ENCODE data around the gene SULT1B1.
"Not testable (repeated sequence)": the region's sequence is repeated elsewhere in the genome, so short reads cannot be mapped to it uniquely, and the experiment has no call there.

Gene SULT1B1

DNA sequence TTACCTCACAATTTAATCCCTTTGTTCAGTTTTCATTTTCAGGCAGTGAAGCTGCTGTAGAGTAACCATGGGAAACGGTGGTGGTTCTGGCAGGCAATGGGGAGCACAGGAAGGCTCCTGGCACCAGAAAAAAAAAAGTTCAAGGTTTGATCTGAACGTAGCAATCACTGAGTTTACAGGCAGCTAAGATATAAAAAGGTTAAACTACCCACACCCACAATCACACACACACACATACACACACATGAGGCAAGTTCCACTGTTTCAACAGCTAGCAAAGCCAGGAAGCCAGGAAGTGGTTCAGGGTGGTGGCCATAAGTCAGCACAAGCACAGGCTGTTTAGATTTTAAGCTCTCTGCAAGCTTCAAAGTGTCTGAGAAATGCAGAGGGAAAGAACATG, at the start of gene SULT1B1:
SULT1B1 (minus strand) TSS at position 166 of the 400 bp plus-strand sequence. CDS start 5,403 bp downstream, outside the sequence.
- no peak for DNase-seq (ENCODE audit: low spot score)

- peak; percentile 34 for DNase-seq (ENCODE audit: low spot score)
Observed at GRCh38 chr4:69800599-69800998, 40.2 kb upstream of the SULT1B1 start.

GRCh38 chr4:69799337-69799736, 38.9 kb upstream of the SULT1B1 start:
- DNase-seq (ENCODE audit: low spot score) = no peak

DNA sequence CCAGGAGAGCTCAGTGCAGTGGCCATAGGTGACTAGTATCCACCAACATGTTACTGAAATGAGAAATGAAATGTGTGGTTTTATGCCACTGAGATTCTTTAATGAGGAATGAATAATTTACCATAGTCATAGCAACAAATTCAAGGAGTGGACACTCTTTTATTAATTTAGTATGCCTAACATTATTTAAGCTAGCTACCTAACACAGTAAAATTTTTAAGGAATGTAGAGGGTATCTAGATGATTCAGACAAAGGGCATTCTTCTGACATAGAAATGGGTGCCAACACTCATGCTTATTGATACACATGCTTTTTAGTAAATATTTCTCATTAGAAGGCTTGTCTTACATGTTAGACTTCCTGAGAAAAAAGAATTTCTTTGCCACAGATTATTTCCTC, 33.3 kb upstream of the SULT1B1 start:
- DNase-seq (ENCODE audit: low spot score) = no peak

DNA sequence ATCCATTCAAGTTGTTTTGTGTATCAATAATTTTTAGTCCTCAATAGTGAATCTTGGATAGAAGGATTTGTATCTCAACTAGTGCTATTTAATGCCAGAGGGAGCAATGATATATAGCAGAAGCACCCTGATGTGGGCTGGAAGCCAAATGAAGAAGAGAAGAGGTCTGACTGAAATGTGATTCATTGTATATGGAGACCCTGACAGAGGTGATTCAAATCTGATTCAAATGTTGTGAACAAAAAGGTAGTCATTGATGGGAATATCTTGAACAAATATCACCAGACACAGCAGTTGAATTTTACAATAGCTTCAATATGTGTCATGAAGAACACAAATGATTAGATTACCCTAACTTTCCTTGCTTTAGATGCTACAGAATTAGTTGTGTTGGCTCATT, 27.5 kb upstream of the SULT1B1 start:
- DNase-seq (ENCODE audit: low spot score) = no peak

DNA sequence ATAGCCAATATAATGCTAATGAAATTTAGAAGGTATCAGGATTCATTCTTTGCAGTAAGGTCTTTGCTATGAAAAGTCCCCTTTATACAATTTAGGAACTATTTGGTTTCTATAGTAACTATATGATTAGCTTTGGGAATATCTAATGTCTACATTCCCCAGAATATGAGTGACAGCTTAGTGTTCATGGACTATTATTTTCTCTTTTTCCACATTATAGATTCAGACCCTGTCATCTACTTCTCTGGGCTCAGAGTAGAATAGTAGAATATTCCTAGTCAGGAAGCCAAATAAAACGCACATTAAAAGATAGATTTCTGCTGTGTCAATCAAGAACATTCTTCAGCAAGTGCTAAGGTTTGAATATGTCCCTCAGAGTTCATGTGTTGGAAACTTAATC, 26.1 kb upstream of the SULT1B1 start:
- DNase-seq (ENCODE audit: low spot score) = no peak

DNA sequence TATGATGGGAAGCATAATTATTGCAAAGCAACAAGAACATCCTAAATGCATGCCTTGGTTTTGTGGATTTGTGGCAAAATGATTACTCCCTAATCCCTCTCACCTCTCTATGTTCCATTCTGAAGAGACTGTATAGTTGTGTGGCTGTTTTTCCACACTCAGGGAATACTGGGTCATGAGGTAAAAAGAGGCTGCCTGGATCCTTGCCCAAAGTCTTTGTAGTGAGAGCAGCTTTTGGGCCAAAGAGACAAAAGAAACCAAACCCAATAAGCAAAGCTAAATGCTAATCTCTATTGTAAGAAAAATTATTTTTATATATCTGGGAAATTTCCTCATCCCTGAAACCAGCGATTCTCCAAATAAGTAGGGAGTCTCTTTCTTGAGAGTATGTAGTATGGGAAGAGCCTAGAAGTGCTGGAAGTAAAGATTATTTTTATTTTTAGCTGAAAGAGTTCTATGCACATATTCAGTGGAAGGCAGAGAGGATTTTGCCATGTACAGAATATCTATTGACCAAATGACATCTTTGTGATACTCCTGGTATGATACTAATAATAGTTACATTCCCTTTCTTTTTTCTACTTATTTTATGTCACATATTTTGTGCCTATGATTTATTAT, 24.9 kb upstream of the SULT1B1 start:
- no peak for DNase-seq (ENCODE audit: low spot score)

GRCh38 chr4:69782651-69783310, 22.4 kb upstream of the SULT1B1 start:
- no peak for DNase-seq (ENCODE audit: low spot score)

DNA sequence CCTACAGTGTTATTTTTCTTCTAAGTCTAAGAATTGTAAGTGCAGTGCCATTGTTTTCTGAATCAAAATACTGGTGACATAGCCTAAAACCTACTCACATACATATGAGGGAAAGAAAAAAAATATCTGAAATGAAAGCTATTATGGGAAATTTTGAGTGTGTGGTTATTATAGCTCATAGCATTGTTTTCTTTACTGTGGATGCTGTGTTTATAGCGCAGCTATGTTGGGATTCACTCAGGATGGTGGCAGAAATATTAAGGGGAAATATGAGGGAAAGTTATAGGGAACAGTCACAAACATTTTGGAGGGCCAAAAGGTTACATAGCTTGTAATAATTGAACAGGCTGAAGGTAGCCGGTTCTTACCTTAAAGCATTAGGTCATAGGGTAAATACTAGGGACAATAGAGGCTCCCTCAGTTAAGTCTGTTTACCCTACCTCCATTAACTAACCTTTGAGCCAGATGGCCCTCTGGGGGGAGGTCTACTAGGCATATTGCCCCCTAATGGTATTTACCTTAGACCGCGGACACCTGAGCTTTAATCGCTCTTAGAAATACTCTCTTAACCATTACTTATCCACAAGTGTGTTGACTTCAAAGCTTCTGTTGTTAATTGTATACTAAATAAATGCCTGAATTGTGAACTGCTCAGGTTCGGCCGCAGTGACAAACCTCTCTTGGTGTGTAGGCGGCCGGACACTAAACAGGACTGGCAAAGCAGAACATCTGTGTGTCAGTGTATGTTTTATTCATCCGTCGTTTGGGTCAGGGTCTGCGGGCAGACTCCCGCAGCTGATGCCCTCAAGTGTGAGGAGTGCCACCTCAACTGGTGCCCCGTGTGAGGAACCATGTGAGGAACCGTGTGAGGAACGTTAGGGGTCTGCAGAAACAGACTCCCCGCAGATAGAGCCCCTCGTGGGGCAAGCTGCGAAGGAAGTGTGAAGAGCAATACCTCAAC, 21.3 kb upstream of the SULT1B1 start:
- no peak for DNase-seq (ENCODE audit: low spot score)

DNA sequence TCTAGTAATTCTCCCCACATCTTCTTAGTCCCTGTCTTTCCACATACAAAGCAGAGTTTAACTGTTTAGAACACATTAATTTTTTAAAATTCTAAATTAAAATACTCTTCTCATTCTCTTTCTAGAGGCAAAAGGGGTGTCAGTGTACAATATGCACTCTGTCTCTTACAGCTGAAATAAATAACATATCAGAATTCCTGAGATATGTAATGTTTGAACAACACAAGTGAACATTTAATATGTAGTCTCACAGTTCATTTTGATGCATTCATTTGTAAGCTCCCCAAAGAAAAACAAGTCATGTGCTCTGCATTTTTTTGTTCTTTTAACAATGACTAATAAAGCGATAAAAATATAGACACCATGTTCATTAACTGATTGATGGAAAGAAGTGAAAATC, 19.7 kb upstream of the SULT1B1 start:
- no peak for DNase-seq (ENCODE audit: low spot score)

DNA sequence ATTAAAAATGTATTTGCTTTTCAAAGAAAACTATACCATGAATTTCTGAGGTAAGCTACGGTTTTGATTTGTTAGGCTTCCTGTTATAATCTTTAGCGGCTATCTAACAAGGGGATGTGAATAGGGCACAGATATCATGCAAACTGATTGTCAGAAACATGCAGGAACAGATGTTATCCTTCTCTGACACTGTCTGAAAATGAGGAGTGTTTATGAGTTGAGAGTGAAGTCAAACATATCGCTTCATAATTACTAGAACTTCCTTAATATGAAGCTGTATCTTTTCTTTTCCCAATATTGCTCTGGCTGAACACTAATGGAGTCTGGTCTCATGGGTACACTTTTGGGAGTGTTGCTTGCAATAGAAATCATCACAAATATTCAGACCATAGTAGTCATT, 16.3 kb upstream of the SULT1B1 start:
- DNase-seq (ENCODE audit: low spot score) = no peak

GRCh38 chr4:69775321-69775867, 15.0 kb upstream of the SULT1B1 start:
- DNase-seq (ENCODE audit: low spot score) = no peak

GRCh38 chr4:69773484-69773883, 13.1 kb upstream of the SULT1B1 start:
- DNase-seq (ENCODE audit: low spot score) = no peak

- not testable (repeated sequence) for DNase-seq (ENCODE audit: low spot score)
Observed at GRCh38 chr4:69768554-69768953, 8.1 kb upstream of the SULT1B1 start.

DNA sequence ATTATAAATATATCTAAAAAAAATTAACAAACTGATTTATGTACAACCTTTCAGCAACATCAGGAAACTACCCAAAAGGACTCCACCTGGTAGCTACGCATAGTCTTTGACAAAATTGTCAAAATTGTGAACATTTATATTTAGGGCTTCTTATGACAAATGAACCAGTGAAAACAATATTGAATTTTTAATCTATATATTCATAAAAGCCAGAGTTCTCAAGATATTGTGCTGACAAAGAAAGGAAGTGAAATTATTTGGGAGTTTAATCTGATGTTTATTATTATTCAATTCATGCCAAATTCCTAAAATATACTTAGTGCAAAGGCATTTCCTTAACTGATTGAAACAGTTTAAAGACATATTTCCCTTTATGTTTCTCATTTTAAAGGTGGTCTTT, 5.3 kb upstream of the SULT1B1 start:
- DNase-seq (ENCODE audit: low spot score) = no peak

- DNase-seq (ENCODE audit: low spot score) = no peak
Observed at GRCh38 chr4:69764311-69764710, 3.9 kb upstream of the SULT1B1 start.

GRCh38 chr4:69763233-69763632, 2.8 kb upstream of the SULT1B1 start:
- DNase-seq (ENCODE audit: low spot score) = no peak

DNA sequence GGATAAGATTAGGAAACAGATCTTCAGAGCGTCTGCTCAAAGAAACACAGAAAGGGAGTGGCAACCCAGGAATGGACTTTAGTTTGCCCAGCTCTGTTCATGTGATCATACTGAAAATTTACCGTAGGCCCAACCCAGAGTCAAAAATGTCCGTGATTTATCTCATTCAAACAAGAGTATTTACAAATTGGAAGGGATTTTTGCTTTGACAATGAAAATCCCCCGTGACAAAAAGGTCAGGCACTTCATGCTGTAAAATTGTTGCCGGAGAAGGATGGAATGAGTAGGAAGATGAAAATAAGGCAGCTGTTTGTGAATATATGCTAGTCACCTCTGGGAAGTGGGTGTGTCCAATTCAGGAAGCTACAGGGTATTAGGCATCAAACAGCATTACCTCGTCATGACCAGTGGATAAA, 1.2 kb downstream of the SULT1B1 start:
- no peak for DNase-seq (ENCODE audit: low spot score)

GRCh38 chr4:69757464-69757863, 3.0 kb downstream of the SULT1B1 start:
- DNase-seq (ENCODE audit: low spot score) = no peak

- DNase-seq (ENCODE audit: low spot score) = no peak
Observed at GRCh38 chr4:69754926-69755580, 5.4 kb downstream of the SULT1B1 start.

- no peak for DNase-seq (ENCODE audit: low spot score)
Observed at GRCh38 chr4:69753686-69754085, 6.7 kb downstream of the SULT1B1 start.

DNA sequence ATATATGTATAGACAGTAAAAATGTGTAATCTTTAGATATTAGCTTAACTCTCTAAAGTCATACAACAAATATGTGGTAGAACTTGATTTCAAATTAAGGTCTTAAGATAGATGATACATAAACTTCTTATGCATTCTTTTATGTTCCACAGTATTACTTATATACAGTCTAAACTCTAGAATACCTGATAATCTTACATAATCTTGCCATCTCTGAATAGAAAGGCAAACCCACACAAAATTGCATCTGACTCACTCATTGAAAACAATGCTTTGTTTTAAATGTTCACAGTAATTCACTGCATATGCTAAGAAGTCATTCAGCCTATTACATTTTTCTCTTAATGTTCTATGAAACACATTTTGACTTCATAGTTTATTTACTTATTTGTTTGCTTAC, 10.1 kb downstream of the SULT1B1 start:
- no peak for DNase-seq (ENCODE audit: low spot score)

Measured in AG08395 (cell line).